Measurements from ENCODE around the gene UNK.

DNA sequence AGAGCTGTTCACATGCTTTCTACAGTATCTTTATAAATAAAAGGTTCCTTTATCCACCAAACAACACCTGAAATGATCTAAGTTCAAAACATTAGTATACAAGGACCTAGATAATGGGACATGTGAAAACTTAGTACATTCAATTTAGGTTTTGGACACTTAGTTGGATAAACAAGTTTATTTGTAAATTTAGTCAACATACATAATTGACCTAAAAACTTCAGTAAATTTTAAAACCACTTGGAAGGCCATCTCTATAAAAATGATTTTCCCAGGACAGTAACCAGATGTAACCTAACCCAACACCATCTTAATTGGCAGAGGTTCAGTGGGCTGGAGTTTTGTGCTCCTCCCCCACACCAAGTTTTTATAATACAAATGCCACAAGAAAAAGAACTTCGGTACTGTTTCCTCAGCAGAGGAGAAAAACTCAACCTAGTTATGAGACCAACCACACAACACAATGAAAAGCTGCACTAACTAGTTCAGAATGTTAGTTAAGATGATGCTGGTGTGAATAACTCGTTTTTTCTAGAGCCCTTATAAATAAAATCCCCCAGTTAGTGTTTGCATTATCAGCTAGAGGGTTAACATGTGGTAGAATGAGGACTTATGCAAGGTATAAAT, 7.2 kb upstream of the UNK start:
- TF ChIP-seq, protein P1, sequence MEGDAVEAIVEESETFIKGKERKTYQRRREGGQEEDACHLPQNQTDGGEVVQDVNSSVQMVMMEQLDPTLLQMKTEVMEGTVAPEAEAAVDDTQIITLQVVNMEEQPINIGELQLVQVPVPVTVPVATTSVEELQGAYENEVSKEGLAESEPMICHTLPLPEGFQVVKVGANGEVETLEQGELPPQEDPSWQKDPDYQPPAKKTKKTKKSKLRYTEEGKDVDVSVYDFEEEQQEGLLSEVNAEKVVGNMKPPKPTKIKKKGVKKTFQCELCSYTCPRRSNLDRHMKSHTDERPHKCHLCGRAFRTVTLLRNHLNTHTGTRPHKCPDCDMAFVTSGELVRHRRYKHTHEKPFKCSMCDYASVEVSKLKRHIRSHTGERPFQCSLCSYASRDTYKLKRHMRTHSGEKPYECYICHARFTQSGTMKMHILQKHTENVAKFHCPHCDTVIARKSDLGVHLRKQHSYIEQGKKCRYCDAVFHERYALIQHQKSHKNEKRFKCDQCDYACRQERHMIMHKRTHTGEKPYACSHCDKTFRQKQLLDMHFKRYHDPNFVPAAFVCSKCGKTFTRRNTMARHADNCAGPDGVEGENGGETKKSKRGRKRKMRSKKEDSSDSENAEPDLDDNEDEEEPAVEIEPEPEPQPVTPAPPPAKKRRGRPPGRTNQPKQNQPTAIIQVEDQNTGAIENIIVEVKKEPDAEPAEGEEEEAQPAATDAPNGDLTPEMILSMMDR (IDR thresholded peaks at IDR 0.05): no peak
- TF ChIP-seq POLR2A (IDR thresholded peaks at IDR 0.05): no peak

Data from sigmoid colon (tissue), 3 donors.